Keratinocyte (primary cell): ENCODE measurements around the gene CDKAL1. TPM values are rescaled to one million over a fixed set of nuclear protein-coding genes. Genes with fewer than 3 reads are reported as not detected.

Experiments used
- DNase-seq: peaks from one replicate; pipeline ENCODE4 v3.0.0-alpha.2; 2011; ENCODE audit warnings: low read depth, missing footprints, low spot score
- FAIRE-seq: peaks from 2 replicates; lab custom pipeline; 2011; peaks lifted over from hg19 to GRCh38; lab: Jason Lieb, UNC
- H2AFZ ChIP-seq: 2 replicates; pipeline ENCODE4 v1.6.0; 2012; ENCODE audit warnings: low read length, control low read depth, inconsistent platforms; ENCODE audit not compliant: control insufficient read depth
- H3K27ac ChIP-seq: 2 replicates; pipeline ENCODE4 v1.5.1; 2011; ENCODE audit warnings: low read length; ENCODE audit not compliant: control insufficient read depth, insufficient read depth
- H3K27me3 ChIP-seq: 3 replicates; pipeline ENCODE4 v1.6.0; 2011; ENCODE audit warnings: low read length; ENCODE audit not compliant: control insufficient read depth, insufficient read depth; ENCODE audit errors: extremely low read depth
- H3K36me3 ChIP-seq, 2 experiments: 2 replicates in 1 of 2; 3 replicates in 1 of 2; pipeline ENCODE4 v1.5.1; 2011; ENCODE audit warnings: low read length in 2 of 2, mild to moderate bottlenecking in 1 of 2; ENCODE audit not compliant: control insufficient read depth in 2 of 2, insufficient read depth in 2 of 2; ENCODE audit errors: extremely low read depth in 1 of 2
- H3K4me1 ChIP-seq: 3 replicates; pipeline ENCODE4 v1.5.1; 2011; ENCODE audit warnings: low read length; ENCODE audit not compliant: control insufficient read depth, insufficient read depth; ENCODE audit errors: extremely low read depth
- H3K4me2 ChIP-seq: 3 replicates; pipeline ENCODE4 v1.6.0; 2011; ENCODE audit warnings: low read depth, low read length; ENCODE audit not compliant: control insufficient read depth, insufficient read depth; ENCODE audit errors: extremely low read depth
- H3K4me3 ChIP-seq, 3 experiments: fragments of 200-600 bp in 1 of 3; sonication (generic) in 1 of 3; 2 replicates in 2 of 3; 3 replicates in 1 of 3; pipeline ENCODE4 v1.5.1; 2011 to 2016; ENCODE audit warnings: low read length in 3 of 3, mild to moderate bottlenecking in 3 of 3, control low read depth in 2 of 3, inconsistent platforms in 1 of 3, low read depth in 1 of 3, mixed read lengths in 1 of 3, mixed run types in 1 of 3, moderate library complexity in 1 of 3; ENCODE audit not compliant: control insufficient read depth in 2 of 3, insufficient read depth in 2 of 3; ENCODE audit errors: extremely low read depth in 1 of 3
- H3K79me2 ChIP-seq: 2 replicates; pipeline ENCODE4 v1.6.0; 2012; ENCODE audit warnings: low read length; ENCODE audit not compliant: control insufficient read depth, insufficient read depth
- H3K9ac ChIP-seq: 3 replicates; pipeline ENCODE4 v1.6.0; 2011; ENCODE audit warnings: low read length; ENCODE audit not compliant: control insufficient read depth, insufficient read depth; ENCODE audit errors: extremely low read depth
- H3K9me1 ChIP-seq: 3 replicates; pipeline ENCODE4 v1.6.0; 2011; ENCODE audit warnings: low read length; ENCODE audit not compliant: control insufficient read depth, insufficient read depth; ENCODE audit errors: extremely low read depth
- H3K9me3 ChIP-seq: 2 replicates; pipeline ENCODE4 v1.5.1; 2012; ENCODE audit warnings: low read depth, low read length; ENCODE audit not compliant: control insufficient read depth
- H4K20me1 ChIP-seq: 3 replicates; pipeline ENCODE4 v1.6.0; 2011; ENCODE audit warnings: low read length; ENCODE audit not compliant: control insufficient read depth, insufficient read depth; ENCODE audit errors: extremely low read depth
- EZH2 ChIP-seq: IDR thresholded peaks from one replicate; pipeline ENCODE4 v1.6.1; 2012; ENCODE audit warnings: inconsistent platforms, mild to moderate bottlenecking, low read length, moderate library complexity
- dilution Hi-C: fragments of 300-500 bp; cut with MboI; formaldehyde crosslinking; loops from one replicate; pipeline ENCODE4 v1.7.0; 2020; ENCODE audit warnings: low sequenced_read_pairs; ENCODE audit not compliant: extremely low pct_ligation_motif_present
- polyA plus RNA-seq, 5 experiments: library from polyadenylated mRNA; depleted of rRNA in 3 of 5; stranded (reverse) in 3 of 5; stranded (forward) in 1 of 5; unstranded in 1 of 5; fragments of >200 nt; gene quantifications; 1 replicate in 1 of 5; 2 replicates in 3 of 5; 3 replicates in 1 of 5; pipeline versions ENCODE4 v1.2.1 to v1.2.3, GENCODE V29; 2011 to 2012; ENCODE audit warnings: missing spikeins in 2 of 5, low read depth in 1 of 5, low replicate concordance in 1 of 5
- TF ChIP-seq, protein P1 (sequence below), 3 experiments: IDR thresholded peaks in 1 of 3; conservative IDR thresholded peaks in 1 of 3; optimal IDR thresholded peaks in 1 of 3; 2 replicates in 2 of 3; 3 replicates in 1 of 3; pipeline versions ENCODE3 to v1.5.1; 2011; ENCODE audit warnings: low read length in 3 of 3, mild to moderate bottlenecking in 3 of 3, moderate library complexity in 2 of 3, control low read depth in 1 of 3, inconsistent platforms in 1 of 3; ENCODE audit not compliant: insufficient read depth in 2 of 3; ENCODE audit errors: extremely low read depth in 1 of 3

CDKAL1 gene
- polyA plus RNA-seq, 1 donor (not counting 4 experiments of a cell fraction or from before 2014, with no cell fraction given) = 5.6 TPM

- H3K27ac ChIP-seq = no peak overlapping the region
- dilution Hi-C loops = no loop called here
- no peak overlapping the region for H3K9ac ChIP-seq
- H3K79me2 ChIP-seq = no peaks in the 10 kb centered on the region
- no peak overlapping the region for H3K4me3 ChIP-seq
- H3K4me1 ChIP-seq = no peaks in the 10 kb centered on the region
- H4K20me1 ChIP-seq = no peaks in the 10 kb centered on the region
- FAIRE-seq (no peak), DNase-seq (no peak)
- no peaks in the 10 kb centered on the region for H3K9me3 ChIP-seq
- H3K36me3 ChIP-seq = no peaks in the 10 kb centered on the region
- no peak overlapping the region for H2AFZ ChIP-seq
- H3K9me1 ChIP-seq = no peaks in the 10 kb centered on the region
- TF ChIP-seq, protein P1, sequence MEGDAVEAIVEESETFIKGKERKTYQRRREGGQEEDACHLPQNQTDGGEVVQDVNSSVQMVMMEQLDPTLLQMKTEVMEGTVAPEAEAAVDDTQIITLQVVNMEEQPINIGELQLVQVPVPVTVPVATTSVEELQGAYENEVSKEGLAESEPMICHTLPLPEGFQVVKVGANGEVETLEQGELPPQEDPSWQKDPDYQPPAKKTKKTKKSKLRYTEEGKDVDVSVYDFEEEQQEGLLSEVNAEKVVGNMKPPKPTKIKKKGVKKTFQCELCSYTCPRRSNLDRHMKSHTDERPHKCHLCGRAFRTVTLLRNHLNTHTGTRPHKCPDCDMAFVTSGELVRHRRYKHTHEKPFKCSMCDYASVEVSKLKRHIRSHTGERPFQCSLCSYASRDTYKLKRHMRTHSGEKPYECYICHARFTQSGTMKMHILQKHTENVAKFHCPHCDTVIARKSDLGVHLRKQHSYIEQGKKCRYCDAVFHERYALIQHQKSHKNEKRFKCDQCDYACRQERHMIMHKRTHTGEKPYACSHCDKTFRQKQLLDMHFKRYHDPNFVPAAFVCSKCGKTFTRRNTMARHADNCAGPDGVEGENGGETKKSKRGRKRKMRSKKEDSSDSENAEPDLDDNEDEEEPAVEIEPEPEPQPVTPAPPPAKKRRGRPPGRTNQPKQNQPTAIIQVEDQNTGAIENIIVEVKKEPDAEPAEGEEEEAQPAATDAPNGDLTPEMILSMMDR (optimal IDR thresholded peaks at IDR 0.05 in 1 of 3, IDR thresholded peaks at IDR 0.05 in 1 of 3, conservative IDR thresholded peaks at IDR 0.05 in 1 of 3; ENCODE audit: extremely low read depth in 1 of 3, insufficient read depth in 2 of 3, low read length in 3 of 3) = no peak
- no peak for TF ChIP-seq EZH2
- no peaks in the 10 kb centered on the region for H3K27me3 ChIP-seq
- no peak overlapping the region for H3K4me2 ChIP-seq
Observed at GRCh38 chr6:21180155-21180554, 645.9 kb downstream of the CDKAL1 start.

- dilution Hi-C loops = no loop called here
- H3K27ac ChIP-seq = no peak overlapping the region
- H3K4me3 ChIP-seq = no peak overlapping the region
- no peak for TF ChIP-seq EZH2
- TF ChIP-seq, protein P1 (optimal IDR thresholded peaks at IDR 0.05 in 1 of 3, IDR thresholded peaks at IDR 0.05 in 1 of 3, conservative IDR thresholded peaks at IDR 0.05 in 1 of 3; ENCODE audit: extremely low read depth in 1 of 3, insufficient read depth in 2 of 3, low read length in 3 of 3) = no peak
- no peaks in the 10 kb centered on the region for H4K20me1 ChIP-seq
- H3K79me2 ChIP-seq = no peaks in the 10 kb centered on the region
- no peak overlapping the region for H3K4me2 ChIP-seq
- FAIRE-seq (no peak), DNase-seq (no peak)
- no peak overlapping the region for H3K9ac ChIP-seq
- H3K36me3 ChIP-seq = no peaks in the 10 kb centered on the region
- H3K27me3 ChIP-seq = no peaks in the 10 kb centered on the region
- H3K4me1 ChIP-seq = no peaks in the 10 kb centered on the region
- H2AFZ ChIP-seq = no peak overlapping the region
- no peaks in the 10 kb centered on the region for H3K9me1 ChIP-seq
- H3K9me3 ChIP-seq = no peaks in the 10 kb centered on the region
Observed at GRCh38 chr6:21180800-21181337, 646.6 kb downstream of the CDKAL1 start.
